ENCODE measurements around the gene ARNT2. TPM values are rescaled to one million over a fixed set of nuclear protein-coding genes. Genes with fewer than 3 reads are reported as not detected.

Gene ARNT2
- total RNA-seq, 1 donor from 2014 or later, result 3.6 TPM

DNA sequence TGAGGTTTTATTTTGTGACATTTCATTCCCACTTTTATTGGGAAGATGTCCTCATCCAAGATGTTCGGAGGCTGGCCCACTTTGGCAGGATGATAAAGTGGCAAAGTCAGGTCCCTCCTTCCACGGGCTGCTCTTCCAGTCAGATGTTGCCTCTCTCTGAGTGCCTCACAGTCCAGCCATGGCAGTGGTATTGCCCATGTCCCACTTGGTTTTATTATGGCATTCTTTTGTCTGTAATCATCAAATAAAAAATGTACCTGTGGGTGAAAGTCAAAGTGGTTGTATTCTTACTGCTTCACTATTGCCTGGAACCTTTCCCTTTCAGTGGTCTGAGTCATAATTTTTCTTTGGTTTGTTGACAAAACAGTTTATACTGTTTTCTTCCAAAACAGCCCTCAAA lies 20.2 kb downstream of the ARNT2 start:
- H3K27ac ChIP-seq (replicated peaks), result no peak overlapping the region
- DNase-seq, result no peak
- H3K4me3 ChIP-seq, result no peak overlapping the region
- TF ChIP-seq, protein P1, sequence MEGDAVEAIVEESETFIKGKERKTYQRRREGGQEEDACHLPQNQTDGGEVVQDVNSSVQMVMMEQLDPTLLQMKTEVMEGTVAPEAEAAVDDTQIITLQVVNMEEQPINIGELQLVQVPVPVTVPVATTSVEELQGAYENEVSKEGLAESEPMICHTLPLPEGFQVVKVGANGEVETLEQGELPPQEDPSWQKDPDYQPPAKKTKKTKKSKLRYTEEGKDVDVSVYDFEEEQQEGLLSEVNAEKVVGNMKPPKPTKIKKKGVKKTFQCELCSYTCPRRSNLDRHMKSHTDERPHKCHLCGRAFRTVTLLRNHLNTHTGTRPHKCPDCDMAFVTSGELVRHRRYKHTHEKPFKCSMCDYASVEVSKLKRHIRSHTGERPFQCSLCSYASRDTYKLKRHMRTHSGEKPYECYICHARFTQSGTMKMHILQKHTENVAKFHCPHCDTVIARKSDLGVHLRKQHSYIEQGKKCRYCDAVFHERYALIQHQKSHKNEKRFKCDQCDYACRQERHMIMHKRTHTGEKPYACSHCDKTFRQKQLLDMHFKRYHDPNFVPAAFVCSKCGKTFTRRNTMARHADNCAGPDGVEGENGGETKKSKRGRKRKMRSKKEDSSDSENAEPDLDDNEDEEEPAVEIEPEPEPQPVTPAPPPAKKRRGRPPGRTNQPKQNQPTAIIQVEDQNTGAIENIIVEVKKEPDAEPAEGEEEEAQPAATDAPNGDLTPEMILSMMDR (IDR thresholded peaks at IDR 0.05; ENCODE audit: borderline replicate concordance), result no peak
- H3K4me1 ChIP-seq, result no peaks in the 10 kb centered on the region
- intact Hi-C loops (cut with micrococcal nuclease), result no loop called here
- H3K9me3 ChIP-seq (replicated peaks), result no peaks in the 10 kb centered on the region
- H3K27me3 ChIP-seq (ENCODE audit: low read depth), result peaks cover 8% of the 10 kb centered on the region
- H3K36me3 ChIP-seq, result no peaks in the 10 kb centered on the region

- Histone ChIP-seq H3K4me3 (no peak overlapping the region), H3K36me3 (no peaks in the 10 kb centered on the region), H3K27ac (replicated peaks) (no peak overlapping the region), H3K27me3 (ENCODE audit: low read depth) (peaks cover 6% of the 10 kb centered on the region), H3K9me3 (replicated peaks) (no peaks in the 10 kb centered on the region), H3K4me1 (no peaks in the 10 kb centered on the region)
- TF ChIP-seq, protein P1 (IDR thresholded peaks at IDR 0.05; ENCODE audit: borderline replicate concordance), result no peak
- no peak for DNase-seq
- intact Hi-C loops (cut with micrococcal nuclease), result no loop called here
Measured at GRCh38 chr15:80426316-80426715, 22.1 kb downstream of the ARNT2 start.

DNA sequence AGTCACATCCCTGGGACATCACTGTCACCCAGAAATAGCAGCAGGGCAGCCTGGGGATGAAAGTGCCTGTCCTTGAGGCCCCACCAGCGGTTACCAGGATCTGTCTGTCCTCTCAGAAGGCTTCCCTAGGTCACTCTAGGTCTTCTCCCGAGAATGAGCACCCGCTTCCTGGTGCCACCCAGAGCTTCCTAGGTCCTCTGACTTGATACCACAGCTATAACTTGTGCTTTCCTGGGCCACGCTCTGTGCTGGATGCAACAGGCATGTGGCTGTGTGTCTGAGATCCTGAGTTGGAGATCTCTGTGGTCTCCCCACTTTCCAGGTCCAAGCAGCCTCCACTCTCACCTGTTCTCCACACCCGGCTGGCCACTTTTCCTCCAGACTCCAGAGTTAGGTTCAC lies 25.8 kb downstream of the ARNT2 start:
- intact Hi-C loops (cut with micrococcal nuclease), result no loop called here
- no peak for DNase-seq
- TF ChIP-seq, protein P1 (IDR thresholded peaks at IDR 0.05; ENCODE audit: borderline replicate concordance), result no peak
- Histone ChIP-seq H3K4me3 (no peak overlapping the region), H3K27ac (replicated peaks) (no peak overlapping the region), H3K36me3 (no peaks in the 10 kb centered on the region), H3K4me1 (no peaks in the 10 kb centered on the region), H3K27me3 (ENCODE audit: low read depth) (peaks cover 6% of the 10 kb centered on the region), H3K9me3 (replicated peaks) (no peaks in the 10 kb centered on the region)

DNA sequence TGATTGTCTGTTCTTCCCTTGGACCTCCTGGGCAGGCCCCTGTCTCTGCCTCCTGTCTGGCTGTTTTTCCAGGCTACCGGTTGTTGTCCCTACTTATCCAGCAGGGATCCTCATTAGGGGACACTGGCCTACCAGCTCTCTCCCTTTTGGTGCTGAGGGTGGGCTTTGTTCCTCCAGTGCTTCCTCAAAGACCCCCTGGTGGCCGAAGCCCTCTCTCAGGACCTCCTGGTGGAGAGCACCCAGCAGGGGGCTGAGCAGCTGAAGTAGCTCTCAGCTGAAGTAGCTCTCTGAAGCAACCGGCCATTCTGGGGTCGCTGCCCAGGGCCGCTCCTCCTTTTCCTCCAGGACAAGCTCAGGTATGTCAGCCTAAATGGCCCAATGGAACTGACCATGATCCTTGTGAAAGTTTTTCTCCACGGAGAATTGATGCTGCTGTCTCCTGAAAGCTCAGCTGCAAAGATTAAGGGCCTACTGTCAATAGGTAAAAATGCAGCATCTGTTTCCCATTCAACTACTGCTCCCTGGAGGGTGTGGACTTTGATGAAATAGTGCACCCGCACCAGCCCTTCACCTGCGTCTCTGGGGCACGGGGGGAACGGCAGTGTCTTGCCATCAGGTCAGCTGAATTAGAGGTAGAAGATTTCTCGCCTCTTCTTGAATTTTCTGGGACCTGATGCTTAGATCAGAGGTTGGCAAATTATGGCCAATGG lies 27.6 kb downstream of the ARNT2 start:
- TF ChIP-seq, protein P1 (IDR thresholded peaks at IDR 0.05; ENCODE audit: borderline replicate concordance), result no peak
- DNase-seq, result no peak
- Histone ChIP-seq H3K27ac (replicated peaks) (no peak overlapping the region), H3K4me1 (no peaks in the 10 kb centered on the region), H3K27me3 (ENCODE audit: low read depth) (peaks cover 14% of the 10 kb centered on the region), H3K9me3 (replicated peaks) (no peaks in the 10 kb centered on the region), H3K4me3 (no peak overlapping the region), H3K36me3 (no peaks in the 10 kb centered on the region)
- intact Hi-C loops (cut with micrococcal nuclease), result no loop called here

DNA sequence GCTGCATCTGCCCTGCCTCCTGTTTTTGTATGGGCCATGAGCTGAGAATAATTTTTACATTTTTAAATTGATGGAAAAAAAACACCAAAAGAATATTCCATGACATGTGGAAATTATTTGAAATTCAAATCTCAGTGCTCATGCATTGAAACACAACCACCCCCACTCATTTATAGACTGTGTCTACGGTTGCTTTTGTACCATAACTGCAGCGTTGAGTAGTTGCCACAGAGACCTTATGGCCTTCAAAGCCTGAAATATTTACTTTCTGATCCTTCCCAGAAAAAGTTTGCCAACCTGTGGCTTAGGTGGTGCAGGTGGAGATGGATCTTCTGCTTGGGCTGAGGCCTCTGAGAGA lies 28.1 kb downstream of the ARNT2 start:
- TF ChIP-seq, protein P1 (IDR thresholded peaks at IDR 0.05; ENCODE audit: borderline replicate concordance), result no peak
- DNase-seq, result no peak
- intact Hi-C loops (cut with micrococcal nuclease), result no loop called here
- Histone ChIP-seq H3K27ac (replicated peaks) (no peak overlapping the region), H3K27me3 (ENCODE audit: low read depth) (peaks cover 14% of the 10 kb centered on the region), H3K9me3 (replicated peaks) (no peaks in the 10 kb centered on the region), H3K4me1 (no peaks in the 10 kb centered on the region), H3K36me3 (no peaks in the 10 kb centered on the region), H3K4me3 (no peak overlapping the region)

Measured in left ventricle myocardium inferior (tissue), 1 donor.